ENCODE measurements around the gene ZNF83.
A peak's percentile ranks its signal among the peaks of the same experiment; 100 is the strongest.
"Not testable (repeated sequence)": the region's sequence is repeated elsewhere in the genome, so short reads cannot be mapped to it uniquely, and the experiment has no call there.

ZNF83 gene

GRCh38 chr19:52570000-52570861, 67.9 kb downstream of the ZNF83 start, which contains the start of gene ZNF701:
Gene ZNF701, plus strand, starts transcription at chr19:52570287. Its CDS starts 3,861 bp downstream, at chr19:52574148.
- peak; percentile 88 to 96 (median 90) for DNase-seq (ENCODE audit: low read depth in 3 of 3, low spot score in 1 of 3)

- not testable (repeated sequence) for DNase-seq (ENCODE audit: low read depth in 3 of 3, low spot score in 1 of 3)
These were observed 68.5 kb downstream of the ZNF83 start for GRCh38 chr19:52569638-52569999.

GRCh38 chr19:52567921-52568320, 70.2 kb downstream of the ZNF83 start:
- DNase-seq (ENCODE audit: low read depth in 3 of 3, low spot score in 1 of 3), result no peak

- no peak for DNase-seq (ENCODE audit: low read depth in 3 of 3, low spot score in 1 of 3)
These were observed 71.6 kb downstream of the ZNF83 start for GRCh38 chr19:52566588-52566987.

GRCh38 chr19:52566121-52566520, 72.0 kb downstream of the ZNF83 start:
- DNase-seq (ENCODE audit: low read depth in 3 of 3, low spot score in 1 of 3), result no peak

Data from stimulated activated CD4-positive, alpha-beta T cell treated with anti-CD3 and anti-CD28 coated beads, TNF-alpha, amount 100 ng/mL, for 1 hour (primary cell).